Islet precursor cell (in vitro differentiated cells): ENCODE data around the gene OR6C68.
"Not testable (repeated sequence)": the region's sequence is repeated elsewhere in the genome, so short reads cannot be mapped to it uniquely, and the experiment has no call there.

Experiments used
- DNase-seq: peaks from one replicate; pipeline ENCODE4 v3.0.0-alpha.2; 2018

The OR6C68 gene

GRCh38 chr12:55492078-55492477 is at the start of gene OR6C68:
Gene OR6C68 (plus strand): TSS chr12:55492378. CDS start chr12:55492378, 0 bp downstream.
- DNase-seq, result no peak

GRCh38 chr12:55443776-55444175 is 48.4 kb upstream of the OR6C68 start, which contains the start of gene OR6C2:
Gene OR6C2 (plus strand): TSS chr12:55444076. CDS start chr12:55452214, 8,138 bp downstream.
- no peak for DNase-seq

GRCh38 chr12:55445357-55445756 is 46.8 kb upstream of the OR6C68 start:
- DNase-seq, result no peak

- DNase-seq, result no peak
Measured at GRCh38 chr12:55446326-55446725, 45.9 kb upstream of the OR6C68 start.

GRCh38 chr12:55448825-55449224 is 43.4 kb upstream of the OR6C68 start:
- DNase-seq, result no peak

- not testable (repeated sequence) for DNase-seq
Measured at GRCh38 chr12:55464926-55465325, 27.3 kb upstream of the OR6C68 start.

GRCh38 chr12:55467836-55468235 is 24.3 kb upstream of the OR6C68 start:
- no peak for DNase-seq

GRCh38 chr12:55469291-55469690 is 22.9 kb upstream of the OR6C68 start:
- no peak for DNase-seq

GRCh38 chr12:55470088-55470829 is 21.9 kb upstream of the OR6C68 start, which contains the start of gene OR6C70:
Gene OR6C70 (minus strand): TSS chr12:55470138. CDS start chr12:55470138, 0 bp downstream.
- peak; percentile 80 for DNase-seq

GRCh38 chr12:55472264-55472663 is 19.9 kb upstream of the OR6C68 start:
- DNase-seq, result no peak

- not testable (repeated sequence) for DNase-seq
Measured at GRCh38 chr12:55479136-55479535, 13.0 kb upstream of the OR6C68 start.

- DNase-seq, result not testable (repeated sequence)
Measured at GRCh38 chr12:55484284-55484683, 7.9 kb upstream of the OR6C68 start.

GRCh38 chr12:55495490-55495889 is 3.3 kb downstream of the OR6C68 start:
- DNase-seq, result no peak

- DNase-seq, result no peak
Measured at GRCh38 chr12:55499231-55499630, 7.1 kb downstream of the OR6C68 start.

- no peak for DNase-seq
Measured at GRCh38 chr12:55499810-55500252, 7.7 kb downstream of the OR6C68 start.

- DNase-seq, result no peak
Measured at GRCh38 chr12:55501601-55502000, 9.4 kb downstream of the OR6C68 start.

- DNase-seq, result no peak
Measured at GRCh38 chr12:55515696-55516095, 23.5 kb downstream of the OR6C68 start.

GRCh38 chr12:55516391-55516790 is 24.2 kb downstream of the OR6C68 start:
- no peak for DNase-seq
